HEK293 (cell line): Measurements from ENCODE around the gene TRAPPC4.

Experiments
- KLF1 ChIP-seq: fragments of 450-650 bp; formaldehyde crosslinking; IDR thresholded peaks from 2 replicates; pipeline ENCODE4 v1.5.1; 2016; ENCODE audit warnings: missing biosample characterization, missing genetic modification characterization
- KLF16 ChIP-seq: fragments of 450-650 bp; formaldehyde crosslinking; IDR thresholded peaks from 2 replicates; pipeline ENCODE4 v1.5.1; 2017; ENCODE audit warnings: missing biosample characterization, missing genetic modification characterization
- KLF8 ChIP-seq: fragments of 450-650 bp; formaldehyde crosslinking; IDR thresholded peaks from 2 replicates; pipeline ENCODE4 v1.5.1; 2016; ENCODE audit warnings: missing biosample characterization, missing genetic modification characterization
- PATZ1 ChIP-seq: fragments of 450-650 bp; formaldehyde crosslinking; IDR thresholded peaks from 2 replicates; pipeline ENCODE4 v1.5.1; 2016; ENCODE audit warnings: missing biosample characterization, missing genetic modification characterization
- SP2 ChIP-seq: fragments of 450-650 bp; formaldehyde crosslinking; IDR thresholded peaks from 2 replicates; pipeline ENCODE4 v1.5.1; 2016; ENCODE audit warnings: missing biosample characterization, missing genetic modification characterization
- YY2 ChIP-seq: fragments of 450-650 bp; formaldehyde crosslinking; IDR thresholded peaks from 2 replicates; pipeline ENCODE4 v1.5.1; 2016; ENCODE audit warnings: missing biosample characterization, missing genetic modification characterization
- ZBTB20 ChIP-seq: fragments of 450-650 bp; formaldehyde crosslinking; IDR thresholded peaks from 2 replicates; pipeline ENCODE4 v1.5.1; 2016; ENCODE audit warnings: missing biosample characterization, missing genetic modification characterization
- ZBTB8A ChIP-seq: fragments of 450-650 bp; formaldehyde crosslinking; IDR thresholded peaks from 2 replicates; pipeline ENCODE4 v1.5.1; 2016; ENCODE audit warnings: missing biosample characterization, missing genetic modification characterization
- ZNF132 ChIP-seq: fragments of 450-650 bp; formaldehyde crosslinking; IDR thresholded peaks from 2 replicates; pipeline ENCODE4 v1.5.1; 2017; ENCODE audit warnings: missing biosample characterization, missing genetic modification characterization, borderline replicate concordance
- ZNF174 ChIP-seq: fragments of 450-650 bp; formaldehyde crosslinking; IDR thresholded peaks from 2 replicates; pipeline ENCODE4 v1.5.0; 2017; ENCODE audit warnings: missing biosample characterization, mild to moderate bottlenecking, missing genetic modification characterization
- ZNF221 ChIP-seq: fragments of 450-650 bp; formaldehyde crosslinking; IDR thresholded peaks from 2 replicates; pipeline ENCODE4 v1.5.1; 2017; ENCODE audit warnings: missing biosample characterization, missing genetic modification characterization, borderline replicate concordance
- ZNF311 ChIP-seq: fragments of 450-650 bp; formaldehyde crosslinking; IDR thresholded peaks from 2 replicates; pipeline ENCODE4 v1.5.1; 2017; ENCODE audit warnings: missing biosample characterization, missing genetic modification characterization, borderline replicate concordance
- ZNF335 ChIP-seq: fragments of 450-650 bp; formaldehyde crosslinking; conservative IDR thresholded peaks from 2 replicates; pipeline ENCODE4 v1.5.1; 2016; ENCODE audit warnings: missing biosample characterization, missing genetic modification characterization
- ZNF529 ChIP-seq: fragments of 450-650 bp; formaldehyde crosslinking; IDR thresholded peaks from 2 replicates; pipeline ENCODE4 v1.5.1; 2017; ENCODE audit warnings: missing genetic modification characterization, missing biosample characterization; ENCODE audit not compliant: insufficient replicate concordance
- ZNF555 ChIP-seq: fragments of 450-650 bp; formaldehyde crosslinking; conservative IDR thresholded peaks from 2 replicates; pipeline ENCODE4 v1.5.1; 2017; ENCODE audit warnings: missing biosample characterization, mild to moderate bottlenecking, missing genetic modification characterization, inconsistent platforms
- ZNF660 ChIP-seq: fragments of 450-650 bp; IDR thresholded peaks from 2 replicates; pipeline ENCODE4 v1.5.1; 2018; ENCODE audit warnings: missing biosample characterization, mild to moderate bottlenecking, missing genetic modification characterization
- ZNF670 ChIP-seq: fragments of 450-650 bp; formaldehyde crosslinking; IDR thresholded peaks from 2 replicates; pipeline ENCODE4 v1.5.1; 2016; ENCODE audit warnings: missing biosample characterization, missing genetic modification characterization, low read depth
- ZNF747 ChIP-seq: fragments of 450-650 bp; formaldehyde crosslinking; IDR thresholded peaks from 2 replicates; pipeline ENCODE4 v1.5.1; 2016; ENCODE audit warnings: missing biosample characterization, missing genetic modification characterization
- ZNF785 ChIP-seq: fragments of 450-650 bp; formaldehyde crosslinking; IDR thresholded peaks from 2 replicates; pipeline ENCODE4 v1.5.1; 2016; ENCODE audit warnings: missing biosample characterization, missing genetic modification characterization
- ZNF843 ChIP-seq: fragments of 450-650 bp; formaldehyde crosslinking; IDR thresholded peaks from 2 replicates; pipeline ENCODE4 v1.5.1; 2016; ENCODE audit warnings: missing biosample characterization, missing genetic modification characterization
- TF ChIP-seq, protein P1 (sequence below): fragments of 450-650 bp; formaldehyde crosslinking; IDR thresholded peaks from 2 replicates; pipeline ENCODE4 v1.5.1; 2017; ENCODE audit warnings: missing biosample characterization, missing genetic modification characterization
- TF ChIP-seq, protein P2 (sequence below): fragments of 450-650 bp; formaldehyde crosslinking; IDR thresholded peaks from 2 replicates; pipeline ENCODE4 v1.5.0; 2017; ENCODE audit warnings: missing biosample characterization, missing genetic modification characterization, borderline replicate concordance
- TF ChIP-seq, protein P3 (sequence below): fragments of 450-650 bp; formaldehyde crosslinking; IDR thresholded peaks from 2 replicates; pipeline ENCODE4 v1.5.1; 2016; ENCODE audit warnings: missing biosample characterization, missing genetic modification characterization
- TF ChIP-seq, protein P4 (sequence below): fragments of 450-650 bp; formaldehyde crosslinking; IDR thresholded peaks from 2 replicates; pipeline ENCODE4 v1.5.1; 2016; ENCODE audit warnings: missing biosample characterization, missing genetic modification characterization
- TF ChIP-seq, protein P5 (sequence below): fragments of 450-650 bp; formaldehyde crosslinking; IDR thresholded peaks from 2 replicates; pipeline ENCODE4 v1.5.1; 2017; ENCODE audit warnings: missing biosample characterization, missing genetic modification characterization

Gene TRAPPC4

GRCh38 chr11:119018074-119018938, at the start of gene TRAPPC4, which contains the start of gene RPS25 (continued):
- TF ChIP-seq, protein P1, sequence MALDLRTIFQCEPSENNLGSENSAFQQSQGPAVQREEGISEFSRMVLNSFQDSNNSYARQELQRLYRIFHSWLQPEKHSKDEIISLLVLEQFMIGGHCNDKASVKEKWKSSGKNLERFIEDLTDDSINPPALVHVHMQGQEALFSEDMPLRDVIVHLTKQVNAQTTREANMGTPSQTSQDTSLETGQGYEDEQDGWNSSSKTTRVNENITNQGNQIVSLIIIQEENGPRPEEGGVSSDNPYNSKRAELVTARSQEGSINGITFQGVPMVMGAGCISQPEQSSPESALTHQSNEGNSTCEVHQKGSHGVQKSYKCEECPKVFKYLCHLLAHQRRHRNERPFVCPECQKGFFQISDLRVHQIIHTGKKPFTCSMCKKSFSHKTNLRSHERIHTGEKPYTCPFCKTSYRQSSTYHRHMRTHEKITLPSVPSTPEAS (tag by site-specific recombination): no peak
- no peak for TF ChIP-seq ZNF174 (tag by site-specific recombination)
- no peak for TF ChIP-seq ZNF747
- peak; percentile 91 for TF ChIP-seq SP2 (tag by site-specific recombination)
- TF ChIP-seq ZNF311 (tag by site-specific recombination): no peak
- TF ChIP-seq ZNF843: no peak
- no peak for TF ChIP-seq ZNF670
- TF ChIP-seq ZBTB8A: no peak
- no peak for TF ChIP-seq ZNF555
- TF ChIP-seq, protein P2, sequence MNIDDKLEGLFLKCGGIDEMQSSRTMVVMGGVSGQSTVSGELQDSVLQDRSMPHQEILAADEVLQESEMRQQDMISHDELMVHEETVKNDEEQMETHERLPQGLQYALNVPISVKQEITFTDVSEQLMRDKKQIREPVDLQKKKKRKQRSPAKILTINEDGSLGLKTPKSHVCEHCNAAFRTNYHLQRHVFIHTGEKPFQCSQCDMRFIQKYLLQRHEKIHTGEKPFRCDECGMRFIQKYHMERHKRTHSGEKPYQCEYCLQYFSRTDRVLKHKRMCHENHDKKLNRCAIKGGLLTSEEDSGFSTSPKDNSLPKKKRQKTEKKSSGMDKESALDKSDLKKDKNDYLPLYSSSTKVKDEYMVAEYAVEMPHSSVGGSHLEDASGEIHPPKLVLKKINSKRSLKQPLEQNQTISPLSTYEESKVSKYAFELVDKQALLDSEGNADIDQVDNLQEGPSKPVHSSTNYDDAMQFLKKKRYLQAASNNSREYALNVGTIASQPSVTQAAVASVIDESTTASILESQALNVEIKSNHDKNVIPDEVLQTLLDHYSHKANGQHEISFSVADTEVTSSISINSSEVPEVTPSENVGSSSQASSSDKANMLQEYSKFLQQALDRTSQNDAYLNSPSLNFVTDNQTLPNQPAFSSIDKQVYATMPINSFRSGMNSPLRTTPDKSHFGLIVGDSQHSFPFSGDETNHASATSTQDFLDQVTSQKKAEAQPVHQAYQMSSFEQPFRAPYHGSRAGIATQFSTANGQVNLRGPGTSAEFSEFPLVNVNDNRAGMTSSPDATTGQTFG: no peak
- TF ChIP-seq, protein P3, sequence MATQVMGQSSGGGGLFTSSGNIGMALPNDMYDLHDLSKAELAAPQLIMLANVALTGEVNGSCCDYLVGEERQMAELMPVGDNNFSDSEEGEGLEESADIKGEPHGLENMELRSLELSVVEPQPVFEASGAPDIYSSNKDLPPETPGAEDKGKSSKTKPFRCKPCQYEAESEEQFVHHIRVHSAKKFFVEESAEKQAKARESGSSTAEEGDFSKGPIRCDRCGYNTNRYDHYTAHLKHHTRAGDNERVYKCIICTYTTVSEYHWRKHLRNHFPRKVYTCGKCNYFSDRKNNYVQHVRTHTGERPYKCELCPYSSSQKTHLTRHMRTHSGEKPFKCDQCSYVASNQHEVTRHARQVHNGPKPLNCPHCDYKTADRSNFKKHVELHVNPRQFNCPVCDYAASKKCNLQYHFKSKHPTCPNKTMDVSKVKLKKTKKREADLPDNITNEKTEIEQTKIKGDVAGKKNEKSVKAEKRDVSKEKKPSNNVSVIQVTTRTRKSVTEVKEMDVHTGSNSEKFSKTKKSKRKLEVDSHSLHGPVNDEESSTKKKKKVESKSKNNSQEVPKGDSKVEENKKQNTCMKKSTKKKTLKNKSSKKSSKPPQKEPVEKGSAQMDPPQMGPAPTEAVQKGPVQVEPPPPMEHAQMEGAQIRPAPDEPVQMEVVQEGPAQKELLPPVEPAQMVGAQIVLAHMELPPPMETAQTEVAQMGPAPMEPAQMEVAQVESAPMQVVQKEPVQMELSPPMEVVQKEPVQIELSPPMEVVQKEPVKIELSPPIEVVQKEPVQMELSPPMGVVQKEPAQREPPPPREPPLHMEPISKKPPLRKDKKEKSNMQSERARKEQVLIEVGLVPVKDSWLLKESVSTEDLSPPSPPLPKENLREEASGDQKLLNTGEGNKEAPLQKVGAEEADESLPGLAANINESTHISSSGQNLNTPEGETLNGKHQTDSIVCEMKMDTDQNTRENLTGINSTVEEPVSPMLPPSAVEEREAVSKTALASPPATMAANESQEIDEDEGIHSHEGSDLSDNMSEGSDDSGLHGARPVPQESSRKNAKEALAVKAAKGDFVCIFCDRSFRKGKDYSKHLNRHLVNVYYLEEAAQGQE (tag by site-specific recombination): peak; percentile 37; the same call in 1 of the 2 replicates
- 0 out of 2 replicates have a peak, but pooled peaks have one; percentile 55 for TF ChIP-seq YY2 (tag by site-specific recombination)
- no peak for TF ChIP-seq ZNF221 (tag by site-specific recombination)
- peak; percentile 48; the same call in 1 of the 2 replicates for TF ChIP-seq ZNF660 (tag by site-specific recombination)
- TF ChIP-seq ZNF529 (tag by site-specific recombination): no peak
- TF ChIP-seq KLF8 (tag by site-specific recombination): peak; percentile 54
- no peak for TF ChIP-seq ZNF132 (tag by site-specific recombination)
- TF ChIP-seq ZNF335 (tag by site-specific recombination): peak; percentile 99
- no peak for TF ChIP-seq ZBTB20 (tag by site-specific recombination)
- TF ChIP-seq, protein P4, sequence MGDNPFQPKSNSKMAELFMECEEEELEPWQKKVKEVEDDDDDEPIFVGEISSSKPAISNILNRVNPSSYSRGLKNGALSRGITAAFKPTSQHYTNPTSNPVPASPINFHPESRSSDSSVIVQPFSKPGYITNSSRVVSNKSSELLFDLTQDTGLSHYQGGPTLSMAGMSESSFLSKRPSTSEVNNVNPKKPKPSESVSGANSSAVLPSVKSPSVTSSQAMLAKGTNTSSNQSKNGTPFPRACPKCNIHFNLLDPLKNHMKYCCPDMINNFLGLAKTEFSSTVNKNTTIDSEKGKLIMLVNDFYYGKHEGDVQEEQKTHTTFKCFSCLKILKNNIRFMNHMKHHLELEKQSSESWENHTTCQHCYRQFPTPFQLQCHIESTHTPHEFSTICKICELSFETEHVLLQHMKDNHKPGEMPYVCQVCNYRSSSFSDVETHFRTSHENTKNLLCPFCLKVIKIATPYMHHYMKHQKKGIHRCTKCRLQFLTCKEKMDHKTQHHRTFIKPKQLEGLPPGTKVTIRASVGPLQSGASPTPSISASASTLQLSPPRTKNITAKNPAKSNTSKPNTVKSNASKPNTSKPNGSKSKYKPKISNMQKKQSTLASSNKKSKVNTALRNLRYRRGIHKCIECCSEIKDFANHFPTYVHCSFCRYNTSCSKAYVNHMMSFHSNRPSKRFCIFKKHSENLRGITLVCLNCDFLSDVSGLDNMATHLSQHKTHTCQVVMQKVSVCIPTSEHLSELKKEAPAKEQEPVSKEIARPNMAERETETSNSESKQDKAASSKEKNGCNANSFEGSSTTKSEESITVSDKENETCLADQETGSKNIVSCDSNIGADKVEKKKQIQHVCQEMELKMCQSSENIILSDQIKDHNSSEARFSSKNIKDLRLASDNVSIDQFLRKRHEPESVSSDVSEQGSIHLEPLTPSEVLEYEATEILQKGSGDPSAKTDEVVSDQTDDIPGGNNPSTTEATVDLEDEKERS (tag by site-specific recombination): no peak
- TF ChIP-seq KLF1 (tag by site-specific recombination): peak; percentile 55; the same call in 1 of the 2 replicates
- TF ChIP-seq, protein P5, sequence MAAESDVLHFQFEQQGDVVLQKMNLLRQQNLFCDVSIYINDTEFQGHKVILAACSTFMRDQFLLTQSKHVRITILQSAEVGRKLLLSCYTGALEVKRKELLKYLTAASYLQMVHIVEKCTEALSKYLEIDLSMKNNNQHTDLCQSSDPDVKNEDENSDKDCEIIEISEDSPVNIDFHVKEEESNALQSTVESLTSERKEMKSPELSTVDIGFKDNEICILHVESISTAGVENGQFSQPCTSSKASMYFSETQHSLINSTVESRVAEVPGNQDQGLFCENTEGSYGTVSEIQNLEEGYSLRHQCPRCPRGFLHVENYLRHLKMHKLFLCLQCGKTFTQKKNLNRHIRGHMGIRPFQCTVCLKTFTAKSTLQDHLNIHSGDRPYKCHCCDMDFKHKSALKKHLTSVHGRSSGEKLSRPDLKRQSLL (tag by site-specific recombination): no peak
- peak; percentile 61; the same call in 1 of the 2 replicates for TF ChIP-seq KLF16 (tag by site-specific recombination)
- no peak for TF ChIP-seq ZNF785 (tag by site-specific recombination)
- peak; percentile 81 for TF ChIP-seq PATZ1 (tag by site-specific recombination)
